ENCODE measurements around the gene NUMBL. TPM values are rescaled to one million over a fixed set of nuclear protein-coding genes. Genes with fewer than 3 reads are reported as not detected.

NUMBL gene
- total RNA-seq, 1 donor from 2014 or later, result 9.4 TPM

DNA sequence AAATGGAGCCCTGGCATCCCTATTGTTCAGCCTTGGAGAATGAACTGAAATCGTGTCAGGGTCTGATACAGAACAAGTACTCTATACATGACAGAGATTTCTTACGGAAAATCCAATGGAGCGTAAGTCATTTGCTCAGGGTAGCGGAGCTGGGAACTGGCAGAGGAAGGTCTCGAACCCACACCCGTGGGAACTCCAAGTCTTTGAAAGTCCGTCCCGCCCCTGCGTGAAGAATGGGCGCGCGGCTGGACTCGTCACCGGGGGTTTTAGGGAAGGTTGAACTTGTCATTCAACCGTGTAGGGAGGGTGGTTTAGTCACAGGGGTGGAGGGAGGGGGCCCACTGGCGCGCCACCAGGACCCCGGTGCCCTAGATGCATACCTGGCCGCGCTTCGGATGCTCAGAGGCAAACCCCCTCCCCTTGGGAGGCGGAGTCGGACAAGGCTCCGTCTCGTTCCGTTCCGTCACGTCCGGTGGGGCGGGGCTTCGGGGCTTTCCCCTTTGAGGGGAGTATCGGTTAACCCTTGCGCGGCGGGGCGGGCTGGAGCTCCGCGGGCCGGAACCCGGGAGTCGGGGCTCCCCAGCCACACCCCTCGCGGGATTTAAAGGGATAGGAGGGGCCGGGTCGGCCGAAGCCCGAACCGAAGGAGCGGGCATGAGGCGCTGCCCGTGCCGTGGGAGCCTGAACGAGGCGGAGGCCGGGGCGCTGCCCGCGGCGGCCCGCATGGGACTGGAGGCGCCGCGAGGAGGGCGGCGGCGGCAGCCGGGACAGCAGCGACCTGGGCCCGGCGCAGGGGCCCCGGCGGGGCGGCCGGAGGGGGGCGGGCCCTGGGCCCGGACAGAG lies 26.3 kb upstream of the NUMBL start, which contains the start of the genes COQ8B and ITPKC:
TSS of gene COQ8B (minus strand) at position 405 of the 843 bp plus-strand sequence. CDS start 2,254 bp downstream, outside the sequence.
TSS of gene ITPKC (plus strand) at position 631 of the 843 bp plus-strand sequence. CDS start at position 655, 24 bp downstream.
- H3K9ac ChIP-seq (ENCODE audit: low read depth in 1 of 3, low read length in 3 of 3), result peak within 1 kb of the TSS; percentile 94 to 99 (median 94)
- peak within 1 kb of the TSS; percentile 76 to 96 (median 91) for H3K4me3 ChIP-seq (ENCODE audit: low read length in 3 of 3)
- no peaks in the 10 kb centered on the region for H3K9me3 ChIP-seq (ENCODE audit: control insufficient read depth in 3 of 3, low read length in 3 of 3)
- peaks cover 44 to 61% (median 57%) of the 10 kb centered on the region in 3 donors for H3K4me1 ChIP-seq (ENCODE audit: control insufficient read depth in 3 of 3, insufficient read depth in 3 of 3, low read length in 3 of 3)
- no peaks in the 10 kb centered on the region for H3K27me3 ChIP-seq (ENCODE audit: control insufficient read depth in 3 of 3, insufficient read depth in 3 of 3, low read length in 3 of 3)
- peaks cover 0 to 6% (median 5%) of the 10 kb centered on the region in 3 donors for H3K36me3 ChIP-seq (ENCODE audit: control insufficient read depth in 3 of 3, insufficient read depth in 3 of 3, low read length in 3 of 3)
- peak within 1 kb of the TSS; percentile 96 for H3K27ac ChIP-seq (ENCODE audit: low read depth, low read length)

- Histone ChIP-seq H3K4me3 (ENCODE audit: low read length in 3 of 3) (peak overlapping the region; percentile 76 to 96 (median 91)), H3K4me1 (ENCODE audit: control insufficient read depth in 3 of 3, insufficient read depth in 3 of 3, low read length in 3 of 3) (peaks cover 44 to 59% (median 55%) of the 10 kb centered on the region in 3 donors), H3K27ac (ENCODE audit: low read depth, low read length) (peak overlapping the region; percentile 96)
Observed at GRCh38 chr19:40716031-40716481, 25.6 kb upstream of the NUMBL start.

DNA sequence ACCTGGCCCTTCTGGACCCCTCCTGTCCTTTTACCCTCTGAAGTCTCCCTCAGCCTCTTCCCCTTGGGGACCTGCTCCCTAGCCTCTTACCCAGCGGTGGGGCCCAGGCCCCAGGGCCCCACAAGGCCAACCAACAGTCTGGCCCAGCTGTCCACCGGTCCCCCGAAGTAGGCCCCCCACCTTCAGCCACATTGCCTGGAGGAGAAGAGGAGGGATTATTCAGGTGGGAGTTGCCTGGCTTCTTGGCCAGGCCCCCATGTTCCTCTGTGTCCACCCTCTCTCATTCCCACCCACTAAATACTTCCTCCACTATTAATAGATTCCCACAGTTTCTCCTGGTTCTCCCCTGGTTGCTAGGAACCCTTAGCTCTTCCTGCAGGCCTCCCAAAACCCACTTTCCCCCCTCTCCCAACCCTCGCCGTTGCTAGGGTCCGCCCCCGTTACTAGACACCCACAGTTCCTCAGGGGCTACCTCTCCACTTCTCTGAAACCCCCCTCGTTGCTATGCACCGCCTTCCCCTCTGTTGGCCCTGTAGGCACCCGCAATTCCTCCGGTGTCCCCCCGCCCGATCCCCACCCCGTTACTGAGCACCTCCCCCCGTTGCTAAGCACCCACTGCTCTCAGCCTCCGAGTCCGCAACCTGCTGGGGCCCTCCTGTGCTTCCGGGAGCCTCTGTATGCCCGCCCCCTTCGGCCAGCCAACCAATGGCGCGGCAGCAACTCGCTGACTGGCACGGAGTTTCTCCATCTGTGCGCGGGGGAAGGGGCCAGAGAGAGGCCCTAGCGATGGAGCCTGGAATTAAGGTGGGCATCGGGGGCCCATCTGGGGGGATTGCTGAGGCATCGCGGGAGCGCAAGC lies 24.2 kb upstream of the NUMBL start:
- Histone ChIP-seq H3K4me1 (ENCODE audit: control insufficient read depth in 3 of 3, insufficient read depth in 3 of 3, low read length in 3 of 3) (peaks cover 41 to 47% (median 43%) of the 10 kb centered on the region in 3 donors), H3K9me3 (ENCODE audit: control insufficient read depth in 3 of 3, low read length in 3 of 3) (no peaks in the 10 kb centered on the region), H3K27me3 (ENCODE audit: control insufficient read depth in 3 of 3, insufficient read depth in 3 of 3, low read length in 3 of 3) (no peaks in the 10 kb centered on the region), H3K4me3 (ENCODE audit: low read length in 3 of 3) (peak overlapping the region; percentile 76 to 96 (median 91)), H3K27ac (ENCODE audit: low read depth, low read length) (peak overlapping the region; percentile 96), H3K36me3 (ENCODE audit: control insufficient read depth in 3 of 3, insufficient read depth in 3 of 3, low read length in 3 of 3) (peaks cover 3 to 16% (median 10%) of the 10 kb centered on the region in 3 donors), H3K9ac (ENCODE audit: low read depth in 1 of 3, low read length in 3 of 3) (peak overlapping the region; percentile 94 to 99 (median 94))

More at GRCh38 chr19:40716031-40716481, 25.6 kb upstream of the NUMBL start:
- peak overlapping the region; percentile 94 to 99 (median 94) for H3K9ac ChIP-seq (ENCODE audit: low read depth in 1 of 3, low read length in 3 of 3)
- no peaks in the 10 kb centered on the region for H3K27me3 ChIP-seq (ENCODE audit: control insufficient read depth in 3 of 3, insufficient read depth in 3 of 3, low read length in 3 of 3)
- peaks cover 0 to 7% (median 6%) of the 10 kb centered on the region in 3 donors for H3K36me3 ChIP-seq (ENCODE audit: control insufficient read depth in 3 of 3, insufficient read depth in 3 of 3, low read length in 3 of 3)
- no peaks in the 10 kb centered on the region for H3K9me3 ChIP-seq (ENCODE audit: control insufficient read depth in 3 of 3, low read length in 3 of 3)

DNA sequence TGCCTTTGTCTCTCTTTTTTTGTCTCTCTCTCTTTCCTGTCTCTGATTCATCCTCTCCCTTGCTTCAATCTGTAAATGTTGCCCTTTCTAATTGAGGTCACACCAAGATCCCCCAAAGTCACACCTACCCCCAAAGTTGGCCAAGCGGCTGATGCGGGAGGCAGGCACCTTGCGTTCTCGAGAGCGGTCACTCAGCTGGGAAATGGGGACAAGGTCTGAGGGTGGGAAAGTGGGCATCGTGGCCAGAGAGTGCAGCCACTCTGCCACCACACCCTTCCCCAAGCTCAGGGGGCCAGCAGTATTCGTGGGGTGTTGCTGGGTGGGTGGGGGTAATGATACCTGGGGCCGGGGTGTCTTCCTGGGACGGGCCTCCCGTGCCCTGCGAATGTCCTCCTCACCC lies 23.5 kb upstream of the NUMBL start:
- Histone ChIP-seq H3K9ac (ENCODE audit: low read depth in 1 of 3, low read length in 3 of 3) (peak overlapping the region in 1 of 3 donors; percentile 76), H3K4me1 (ENCODE audit: control insufficient read depth in 3 of 3, insufficient read depth in 3 of 3, low read length in 3 of 3) (peaks cover 36 to 40% (median 36%) of the 10 kb centered on the region in 3 donors), H3K4me3 (ENCODE audit: low read length in 3 of 3) (peak overlapping the region in 1 of 3 donors; percentile 76), H3K27ac (ENCODE audit: low read depth, low read length) (peak overlapping the region; percentile 96), H3K27me3 (ENCODE audit: control insufficient read depth in 3 of 3, insufficient read depth in 3 of 3, low read length in 3 of 3) (no peaks in the 10 kb centered on the region), H3K9me3 (ENCODE audit: control insufficient read depth in 3 of 3, low read length in 3 of 3) (no peaks in the 10 kb centered on the region), H3K36me3 (ENCODE audit: control insufficient read depth in 3 of 3, insufficient read depth in 3 of 3, low read length in 3 of 3) (peaks cover 4 to 18% (median 16%) of the 10 kb centered on the region in 3 donors)

DNA sequence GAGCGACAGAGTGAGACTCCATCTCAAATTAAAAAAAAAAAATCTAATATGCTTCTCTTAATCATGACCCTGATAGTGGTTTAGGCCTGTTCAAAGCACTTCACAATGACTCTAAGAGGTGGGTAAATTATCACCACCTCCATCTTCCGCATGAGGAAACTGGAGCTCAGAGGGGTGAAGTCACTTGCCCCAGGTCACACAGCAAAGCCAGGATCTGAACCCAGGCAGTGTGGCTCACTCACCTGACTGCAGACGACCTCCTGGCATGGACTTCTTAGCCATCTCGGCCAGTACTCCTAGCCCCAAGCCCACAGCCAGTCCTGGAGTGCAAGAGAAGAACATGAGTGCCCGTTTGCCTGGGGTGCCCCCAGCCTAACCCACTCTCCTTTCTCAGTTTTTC lies 19.4 kb upstream of the NUMBL start:
- Histone ChIP-seq H3K4me3 (ENCODE audit: low read length in 3 of 3) (no peak overlapping the region), H3K36me3 (ENCODE audit: control insufficient read depth in 3 of 3, insufficient read depth in 3 of 3, low read length in 3 of 3) (peaks cover 15 to 40% (median 29%) of the 10 kb centered on the region in 3 donors), H3K9me3 (ENCODE audit: control insufficient read depth in 3 of 3, low read length in 3 of 3) (no peaks in the 10 kb centered on the region), H3K4me1 (ENCODE audit: control insufficient read depth in 3 of 3, insufficient read depth in 3 of 3, low read length in 3 of 3) (peaks cover 6 to 9% (median 6%) of the 10 kb centered on the region in 3 donors), H3K27me3 (ENCODE audit: control insufficient read depth in 3 of 3, insufficient read depth in 3 of 3, low read length in 3 of 3) (no peaks in the 10 kb centered on the region), H3K9ac (ENCODE audit: low read depth in 1 of 3, low read length in 3 of 3) (no peak overlapping the region), H3K27ac (ENCODE audit: low read depth, low read length) (no peak overlapping the region)

- Histone ChIP-seq H3K4me3 (ENCODE audit: low read length in 3 of 3) (no peak overlapping the region), H3K4me1 (ENCODE audit: control insufficient read depth in 3 of 3, insufficient read depth in 3 of 3, low read length in 3 of 3) (peaks cover 0 to 4% (median 0%) of the 10 kb centered on the region in 3 donors), H3K36me3 (ENCODE audit: control insufficient read depth in 3 of 3, insufficient read depth in 3 of 3, low read length in 3 of 3) (peaks cover 31 to 53% (median 44%) of the 10 kb centered on the region in 3 donors), H3K27me3 (ENCODE audit: control insufficient read depth in 3 of 3, insufficient read depth in 3 of 3, low read length in 3 of 3) (no peaks in the 10 kb centered on the region), H3K27ac (ENCODE audit: low read depth, low read length) (no peak overlapping the region), H3K9ac (ENCODE audit: low read depth in 1 of 3, low read length in 3 of 3) (no peak overlapping the region), H3K9me3 (ENCODE audit: control insufficient read depth in 3 of 3, low read length in 3 of 3) (no peaks in the 10 kb centered on the region)
Observed at GRCh38 chr19:40707615-40708014, 17.2 kb upstream of the NUMBL start.

GRCh38 chr19:40705950-40706619 lies 15.6 kb upstream of the NUMBL start:
- Histone ChIP-seq H3K9ac (ENCODE audit: low read depth in 1 of 3, low read length in 3 of 3) (peak overlapping the region in 1 of 3 donors; percentile 11), H3K4me3 (ENCODE audit: low read length in 3 of 3) (no peak overlapping the region), H3K27me3 (ENCODE audit: control insufficient read depth in 3 of 3, insufficient read depth in 3 of 3, low read length in 3 of 3) (no peaks in the 10 kb centered on the region), H3K36me3 (ENCODE audit: control insufficient read depth in 3 of 3, insufficient read depth in 3 of 3, low read length in 3 of 3) (peaks cover 43 to 59% (median 54%) of the 10 kb centered on the region in 3 donors), H3K9me3 (ENCODE audit: control insufficient read depth in 3 of 3, low read length in 3 of 3) (no peaks in the 10 kb centered on the region), H3K4me1 (ENCODE audit: control insufficient read depth in 3 of 3, insufficient read depth in 3 of 3, low read length in 3 of 3) (peaks cover 0 to 4% (median 0%) of the 10 kb centered on the region in 3 donors), H3K27ac (ENCODE audit: low read depth, low read length) (peak overlapping the region; percentile 28)

- Histone ChIP-seq H3K27ac (ENCODE audit: low read depth, low read length) (peak overlapping the region; percentile 28), H3K36me3 (ENCODE audit: control insufficient read depth in 3 of 3, insufficient read depth in 3 of 3, low read length in 3 of 3) (peaks cover 49 to 66% (median 51%) of the 10 kb centered on the region in 3 donors)
Observed at GRCh38 chr19:40705362-40705651, 14.9 kb upstream of the NUMBL start.

More at GRCh38 chr19:40705362-40705651, 14.9 kb upstream of the NUMBL start:
- Histone ChIP-seq H3K27me3 (ENCODE audit: control insufficient read depth in 3 of 3, insufficient read depth in 3 of 3, low read length in 3 of 3) (no peaks in the 10 kb centered on the region), H3K4me1 (ENCODE audit: control insufficient read depth in 3 of 3, insufficient read depth in 3 of 3, low read length in 3 of 3) (peaks cover 0 to 4% (median 0%) of the 10 kb centered on the region in 3 donors), H3K4me3 (ENCODE audit: low read length in 3 of 3) (no peak overlapping the region), H3K9ac (ENCODE audit: low read depth in 1 of 3, low read length in 3 of 3) (no peak overlapping the region), H3K9me3 (ENCODE audit: control insufficient read depth in 3 of 3, low read length in 3 of 3) (no peaks in the 10 kb centered on the region)

Measured in skeletal muscle tissue (tissue), 4 donors.